A673 (cell line): Measurements from ENCODE around the gene TSGA10IP. TPM values are rescaled to one million over a fixed set of nuclear protein-coding genes. Genes with fewer than 3 reads are reported as not detected.

Experiments used
- BruUV-seq: library from RNA; stranded (reverse); fragments of 400-500 nt; replicated peaks from 2 replicates; lab custom pipeline; 2021; lab: Mats Ljungman, UMichigan
- CTCF ChIA-PET: fragments of 300-600 bp; sonication (Branson Sonifier 250); formaldehyde crosslinking; loops from one replicate; lab custom pipeline; 2022; ENCODE audit warnings: antibody characterized with exemption; lab: Charles Lee
- POLR2A ChIA-PET: fragments of 300-600 bp; sonication (Branson Sonifier 250); formaldehyde crosslinking; loops from one replicate; lab custom pipeline; 2022; ENCODE audit warnings: antibody characterized with exemption; ENCODE audit not compliant: low non-redundant PET; lab: Charles Lee
- DNase-seq: peaks from one replicate; pipeline ENCODE4 v3.0.0-alpha.2; 2015; ENCODE audit warnings: low spot score
- H3K27ac ChIP-seq: fragments of 200-600 bp; sonication (generic); 2 replicates; pipeline ENCODE4 v1.5.1; 2016; ENCODE audit warnings: mixed run types, low read depth, mild to moderate bottlenecking, mixed read lengths, antibody characterized with exemption, low read length; ENCODE audit not compliant: poor library complexity, severe bottlenecking
- H3K27me3 ChIP-seq: fragments of 200-600 bp; sonication (generic); replicated peaks from 2 replicates; pipeline ENCODE4 v1.6.1; 2017; ENCODE audit warnings: mixed run types, low read depth, mild to moderate bottlenecking, mixed read lengths, antibody characterized with exemption, low read length; ENCODE audit not compliant: insufficient read depth, poor library complexity
- H3K36me3 ChIP-seq: fragments of 200-600 bp; sonication (generic); 2 replicates; pipeline ENCODE4 v1.6.1; 2016; ENCODE audit warnings: mixed run types, mild to moderate bottlenecking, mixed read lengths, antibody characterized with exemption, low read length; ENCODE audit not compliant: insufficient read depth, poor library complexity, severe bottlenecking
- H3K4me1 ChIP-seq: fragments of 200-600 bp; sonication (generic); 2 replicates; pipeline ENCODE4 v1.6.1; 2017; ENCODE audit warnings: mixed run types, mild to moderate bottlenecking, mixed read lengths, antibody characterized with exemption, low read length; ENCODE audit not compliant: insufficient read depth, poor library complexity, severe bottlenecking
- H3K4me3 ChIP-seq: fragments of 200-600 bp; sonication (generic); 2 replicates; pipeline ENCODE4 v1.5.1; 2016; ENCODE audit warnings: low read depth, mixed run types, mild to moderate bottlenecking, mixed read lengths, low read length; ENCODE audit not compliant: poor library complexity, severe bottlenecking
- H3K9me3 ChIP-seq: fragments of 200-600 bp; sonication (generic); 2 replicates; pipeline ENCODE4 v1.6.1; 2016; ENCODE audit warnings: mixed run types, low read depth, mild to moderate bottlenecking, mixed read lengths, antibody characterized with exemption, low read length; ENCODE audit not compliant: poor library complexity, severe bottlenecking
- EZH2 ChIP-seq: fragments of 200-600 bp; sonication (generic); IDR thresholded peaks from 2 replicates; pipeline ENCODE4 v1.6.1; 2017; ENCODE audit warnings: borderline replicate concordance, low read depth, mild to moderate bottlenecking, mixed read lengths, antibody characterized with exemption, low read length; ENCODE audit not compliant: poor library complexity, severe bottlenecking
- intact Hi-C: fragments of 100-400 bp; cut with micrococcal nuclease; formaldehyde crosslinking; loops from one replicate; pipeline ENCODE4 v1.10.0; 2022; ENCODE audit not compliant: unreplicated experiment
- total RNA-seq: library from RNA; stranded (reverse); gene quantifications from 2 replicates; pipeline ENCODE4 v1.2.3, GENCODE V29; 2021
- TF ChIP-seq, protein P1 (sequence below): fragments of 300-800, 200-600 bp; sonication (generic); conservative IDR thresholded peaks from 2 replicates; pipeline ENCODE4 v1.5.1; 2017; ENCODE audit warnings: low read depth, mild to moderate bottlenecking, antibody characterized with exemption, low read length, moderate library complexity, mixed read lengths

Gene TSGA10IP
- total RNA-seq, 1 experiment from 2014 or later = not detected

DNA sequence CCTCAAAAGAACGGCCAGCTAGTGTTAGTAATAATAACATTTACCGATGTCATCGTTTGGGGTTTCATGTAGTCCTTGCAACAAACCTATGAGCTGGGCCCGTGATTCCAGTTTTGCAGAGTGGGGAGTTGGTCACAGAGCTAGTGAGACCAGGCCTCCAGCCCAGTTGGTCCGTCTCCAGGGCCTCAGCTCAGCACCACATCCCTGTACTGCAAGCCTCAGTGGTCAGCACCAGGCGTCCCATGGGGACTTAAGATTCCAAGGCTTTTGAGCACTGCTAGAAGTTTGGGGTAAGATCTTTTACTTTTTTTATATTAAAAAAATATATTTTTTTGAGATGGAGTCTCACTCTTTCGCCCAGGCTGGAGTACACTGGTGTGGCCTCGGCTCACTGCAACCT, 1.1 kb upstream of the TSGA10IP start:
- POLR2A ChIA-PET = no interaction called here

DNA sequence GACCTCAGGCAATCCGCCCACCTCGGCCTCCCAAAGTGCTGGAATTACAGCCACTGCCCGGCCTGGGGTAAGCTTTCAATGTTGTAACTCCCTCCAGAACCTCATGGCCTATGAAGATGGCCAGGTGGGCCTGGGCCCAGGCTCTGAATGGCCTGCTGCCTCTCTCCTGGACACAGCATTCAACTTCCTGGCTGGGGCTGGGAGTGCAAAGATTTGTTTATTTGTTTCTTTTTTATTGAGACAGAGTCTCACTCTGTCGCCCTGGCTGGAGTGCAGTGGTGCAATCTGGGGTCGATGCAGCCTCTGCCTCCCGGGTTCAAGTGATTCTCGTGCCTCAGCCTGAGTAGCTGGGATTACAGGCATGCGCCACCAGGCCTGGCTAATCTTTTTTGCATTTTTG, 513 bp upstream of the TSGA10IP start:
- CTCF ChIA-PET = no interaction called here
- TF ChIP-seq, protein P1, sequence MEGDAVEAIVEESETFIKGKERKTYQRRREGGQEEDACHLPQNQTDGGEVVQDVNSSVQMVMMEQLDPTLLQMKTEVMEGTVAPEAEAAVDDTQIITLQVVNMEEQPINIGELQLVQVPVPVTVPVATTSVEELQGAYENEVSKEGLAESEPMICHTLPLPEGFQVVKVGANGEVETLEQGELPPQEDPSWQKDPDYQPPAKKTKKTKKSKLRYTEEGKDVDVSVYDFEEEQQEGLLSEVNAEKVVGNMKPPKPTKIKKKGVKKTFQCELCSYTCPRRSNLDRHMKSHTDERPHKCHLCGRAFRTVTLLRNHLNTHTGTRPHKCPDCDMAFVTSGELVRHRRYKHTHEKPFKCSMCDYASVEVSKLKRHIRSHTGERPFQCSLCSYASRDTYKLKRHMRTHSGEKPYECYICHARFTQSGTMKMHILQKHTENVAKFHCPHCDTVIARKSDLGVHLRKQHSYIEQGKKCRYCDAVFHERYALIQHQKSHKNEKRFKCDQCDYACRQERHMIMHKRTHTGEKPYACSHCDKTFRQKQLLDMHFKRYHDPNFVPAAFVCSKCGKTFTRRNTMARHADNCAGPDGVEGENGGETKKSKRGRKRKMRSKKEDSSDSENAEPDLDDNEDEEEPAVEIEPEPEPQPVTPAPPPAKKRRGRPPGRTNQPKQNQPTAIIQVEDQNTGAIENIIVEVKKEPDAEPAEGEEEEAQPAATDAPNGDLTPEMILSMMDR = no peak
- TF ChIP-seq EZH2 = no peak
- intact Hi-C loops = no loop called here
- Histone ChIP-seq H3K36me3 (no peaks in the 10 kb centered on the region), H3K27ac (no peak overlapping the region), H3K9me3 (no peaks in the 10 kb centered on the region), H3K4me1 (no peaks in the 10 kb centered on the region), H3K27me3 (no peaks in the 10 kb centered on the region), H3K4me3 (no peak overlapping the region)
- POLR2A ChIA-PET = no interaction called here
- no peak for DNase-seq
- BruUV-seq = no TSS peak

More for the DNA sequence above, 1.1 kb upstream of the TSGA10IP start:
- CTCF ChIA-PET = no interaction called here
- no peak for TF ChIP-seq EZH2
- TF ChIP-seq, protein P1 = no peak
- no peaks in the 10 kb centered on the region for H3K4me1 ChIP-seq
- intact Hi-C loops = no loop called here
- BruUV-seq = no TSS peak
- no peaks in the 10 kb centered on the region for H3K36me3 ChIP-seq
- no peak overlapping the region for H3K4me3 ChIP-seq
- no peak overlapping the region for H3K27ac ChIP-seq
- no peaks in the 10 kb centered on the region for H3K27me3 ChIP-seq
- DNase-seq = no peak
- no peaks in the 10 kb centered on the region for H3K9me3 ChIP-seq

DNA sequence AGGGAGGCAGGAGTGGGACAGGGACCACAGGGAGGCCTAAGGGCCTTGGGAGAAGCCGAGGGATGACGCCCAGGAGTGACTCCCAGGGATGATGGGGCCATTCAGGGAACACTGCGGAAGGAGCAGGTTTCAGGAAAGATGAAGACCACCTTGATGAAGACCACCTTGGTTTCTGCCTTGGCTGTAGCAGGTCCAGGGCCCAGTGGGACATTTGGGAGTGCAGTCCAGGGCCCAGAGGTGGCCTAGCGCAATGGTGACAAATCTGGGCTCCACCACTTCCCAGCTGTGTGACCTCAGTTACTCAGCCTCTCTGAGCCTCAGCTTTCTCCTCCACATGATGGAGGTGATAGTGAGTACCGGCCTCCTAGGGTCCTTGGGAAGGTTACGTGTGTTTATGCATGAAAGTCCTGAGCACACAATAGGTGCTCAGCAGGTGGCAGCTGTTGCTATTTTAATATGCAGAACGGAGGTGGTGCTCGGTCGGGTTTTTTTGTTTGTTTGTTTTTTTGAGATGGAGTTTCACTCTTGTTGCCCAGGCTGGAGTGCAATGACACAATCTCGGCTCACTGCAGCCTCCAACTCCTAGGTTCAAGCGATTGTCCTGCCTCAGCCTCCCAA, 770 bp downstream of the TSGA10IP start:
- Histone ChIP-seq H3K36me3 (no peaks in the 10 kb centered on the region), H3K4me3 (no peak overlapping the region), H3K9me3 (no peaks in the 10 kb centered on the region), H3K27me3 (no peaks in the 10 kb centered on the region), H3K27ac (no peak overlapping the region), H3K4me1 (no peaks in the 10 kb centered on the region)
- intact Hi-C loops = no loop called here
- ChIA-PET CTCF (no interaction called here), POLR2A (no interaction called here)
- DNase-seq = no peak
- no peak for TF ChIP-seq EZH2
- TF ChIP-seq, protein P1 = no peak
- no TSS peak for BruUV-seq
